ENCODE measurements around the gene KIF1B.

Gene KIF1B

GRCh38 chr1:10429868-10430215 lies 219.5 kb downstream of the KIF1B start:
- no peak for DNase-seq (ENCODE audit: low read depth in 2 of 2)

- peak; percentile 83 to 89 for DNase-seq (ENCODE audit: low read depth in 2 of 2)
These were observed 220.1 kb downstream of the KIF1B start, which contains the start of gene CENPS for GRCh38 chr1:10430216-10431069. TSS of gene CENPS (plus strand) at chr1:10430433. CDS start at chr1:10430518, 85 bp downstream.

Data from activated CD8-positive, alpha-beta memory T cell treated with anti-CD3 and anti-CD28 coated beads for 4 hours (primary cell).